Activated CD4-positive, alpha-beta T cell treated with anti-CD3 and anti-CD28 coated beads, Interleukin-2, Interleukin-6, amounts not matched to agents 100 ng/mL and 50 ng/mL, durations not matched to agents 16 hours and 8 hours (primary cell): ENCODE measurements around the gene ADAT2.

Experiments
- DNase-seq: peaks from one replicate; pipeline ENCODE4 v3.0.0-alpha.2; 2020

ADAT2 gene

DNA sequence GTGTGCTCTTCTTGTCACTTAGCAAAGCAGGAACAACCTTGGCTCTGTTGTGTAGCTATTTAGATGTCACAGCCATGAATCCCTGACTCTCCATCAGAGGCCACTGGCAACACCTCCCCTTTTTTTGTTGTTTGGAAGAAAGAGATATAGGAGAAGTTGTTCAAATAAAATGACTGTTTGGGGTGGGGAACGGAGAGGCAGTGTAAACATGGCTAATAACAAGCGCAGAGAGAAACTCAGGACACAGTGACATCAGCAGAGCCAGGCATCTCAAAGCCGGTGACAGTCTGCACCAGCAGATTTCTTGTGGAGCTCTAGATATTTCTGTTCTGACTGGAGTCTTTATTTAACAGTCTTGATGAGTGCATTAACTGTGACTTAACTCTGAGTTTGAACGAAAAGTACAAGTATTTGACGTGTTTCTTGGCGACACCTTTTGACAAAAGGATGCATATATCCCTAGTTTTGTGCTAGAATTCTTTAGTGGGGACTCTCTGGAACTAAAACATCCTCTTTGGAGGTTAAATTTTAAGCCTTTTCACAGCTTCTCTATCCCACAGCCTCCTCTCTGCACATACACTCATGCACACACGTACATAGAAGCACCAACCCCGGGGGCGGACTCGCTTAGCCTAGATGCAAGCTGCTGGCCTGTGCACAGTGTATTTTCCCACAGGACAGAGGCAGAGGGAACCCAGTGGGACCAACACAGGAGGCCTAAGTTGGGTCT lies 53.8 kb downstream of the ADAT2 start:
- DNase-seq, result no peak

DNA sequence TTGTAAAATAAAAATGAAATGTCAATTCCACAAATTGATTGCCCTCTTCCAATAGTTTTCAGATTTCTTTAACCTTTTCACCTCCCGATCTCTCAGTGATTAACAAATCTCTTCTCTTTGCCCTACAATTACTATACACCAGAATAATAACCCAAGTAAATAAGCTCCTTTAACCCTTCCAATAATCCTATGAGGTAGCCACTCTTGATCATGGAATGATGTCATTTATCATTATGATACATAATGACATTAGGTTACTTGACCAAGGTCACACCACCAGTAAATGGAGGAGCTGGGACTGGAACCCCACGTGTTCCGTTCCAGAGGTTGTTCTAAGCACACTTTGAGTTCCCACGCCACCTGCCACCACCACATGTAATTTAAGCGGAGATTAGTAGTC lies 54.8 kb downstream of the ADAT2 start:
- no peak for DNase-seq

DNA sequence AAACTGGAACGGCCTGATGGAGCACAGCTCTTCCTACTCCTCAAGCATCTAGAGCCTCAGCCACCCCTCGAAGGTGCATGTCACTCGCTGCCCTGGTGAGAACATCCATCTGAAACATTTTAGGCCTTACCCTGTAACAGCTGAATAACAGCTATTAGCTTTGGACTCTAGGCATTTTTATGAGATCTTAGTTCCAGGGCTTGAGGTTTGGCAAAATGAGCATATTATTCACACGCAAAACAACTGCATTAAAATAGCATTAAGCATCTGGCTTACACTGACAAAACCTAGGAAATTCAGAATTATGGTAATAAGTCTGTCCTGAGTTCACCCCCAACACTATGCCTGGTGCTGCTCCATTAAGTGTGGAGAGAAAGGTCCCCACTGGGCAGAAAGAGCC lies 56.1 kb downstream of the ADAT2 start:
- no peak for DNase-seq

DNA sequence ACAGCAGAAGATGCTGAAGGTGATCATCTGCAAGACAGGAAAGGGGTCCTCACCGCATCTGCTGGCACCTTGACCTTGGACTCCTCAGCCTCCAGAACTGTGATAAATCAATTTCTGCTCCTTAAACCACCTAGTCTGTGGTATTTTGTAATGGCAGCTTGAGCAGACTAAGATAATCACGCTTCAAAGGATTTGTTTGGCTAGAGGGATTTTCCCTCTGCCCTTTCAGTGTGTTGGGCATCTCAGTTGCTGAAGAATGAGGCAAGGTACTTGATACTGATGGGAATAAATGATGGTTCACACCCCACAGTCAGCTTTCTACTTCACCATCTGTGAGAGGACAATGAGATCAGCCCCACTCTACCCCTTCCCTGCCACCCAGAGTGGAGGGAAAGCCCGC lies 60.2 kb downstream of the ADAT2 start:
- no peak for DNase-seq

DNA sequence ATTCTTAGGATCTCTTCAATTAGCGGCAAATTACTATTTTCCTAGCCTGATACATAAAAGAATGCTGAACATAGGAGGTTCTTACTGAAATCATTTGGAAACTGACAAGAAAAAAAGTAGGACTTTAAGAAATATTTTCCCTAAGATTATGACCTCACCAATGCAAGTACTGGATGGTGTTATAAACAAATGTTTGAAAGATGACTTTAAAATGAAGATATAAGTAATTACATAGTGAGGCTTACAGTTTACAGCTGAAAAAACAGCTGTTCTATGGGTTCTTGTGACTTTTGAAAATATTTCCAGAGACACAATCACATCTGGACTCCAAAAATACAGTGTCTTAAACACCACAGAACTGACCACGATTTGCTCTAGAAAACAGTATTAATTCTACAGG lies 64.9 kb downstream of the ADAT2 start:
- no peak for DNase-seq

DNA sequence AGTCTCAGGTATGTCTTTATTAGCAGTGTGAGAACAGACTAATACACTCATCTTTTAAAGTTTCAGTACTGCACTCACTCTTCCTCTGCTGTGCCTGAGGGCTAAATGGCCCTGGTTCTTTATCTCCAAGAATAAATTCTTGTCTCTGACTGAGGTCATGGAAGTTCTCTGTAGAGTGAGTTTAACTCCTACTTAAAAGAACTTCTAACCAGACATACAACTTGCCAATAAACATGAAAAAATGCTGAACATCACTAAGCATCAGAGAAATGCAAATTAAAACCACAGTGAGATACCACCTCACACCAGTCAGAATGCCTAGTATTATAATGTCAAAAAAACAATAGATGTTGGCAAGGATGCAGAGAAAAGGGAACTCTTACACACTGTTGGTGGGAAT lies 73.6 kb downstream of the ADAT2 start:
- DNase-seq, result no peak

DNA sequence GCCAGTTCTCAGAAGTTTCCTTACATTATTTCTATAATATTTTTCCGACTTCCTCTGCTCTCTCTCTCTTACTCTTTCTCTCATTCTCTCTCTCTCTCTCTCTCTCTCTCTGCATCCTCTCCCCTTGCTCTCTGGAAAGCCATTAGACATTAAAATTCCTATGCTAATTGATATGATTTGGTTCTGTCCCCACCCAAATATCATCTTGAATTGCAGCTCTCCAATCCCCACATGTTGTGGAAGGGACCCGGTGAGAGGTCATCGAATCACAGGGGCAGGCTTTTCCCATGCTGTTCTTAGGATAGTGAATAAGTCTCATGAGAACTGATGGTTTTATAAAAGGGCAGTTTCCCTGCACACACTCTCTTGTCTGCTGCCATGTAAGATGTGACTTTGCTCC lies 74.1 kb downstream of the ADAT2 start:
- DNase-seq, result no peak

DNA sequence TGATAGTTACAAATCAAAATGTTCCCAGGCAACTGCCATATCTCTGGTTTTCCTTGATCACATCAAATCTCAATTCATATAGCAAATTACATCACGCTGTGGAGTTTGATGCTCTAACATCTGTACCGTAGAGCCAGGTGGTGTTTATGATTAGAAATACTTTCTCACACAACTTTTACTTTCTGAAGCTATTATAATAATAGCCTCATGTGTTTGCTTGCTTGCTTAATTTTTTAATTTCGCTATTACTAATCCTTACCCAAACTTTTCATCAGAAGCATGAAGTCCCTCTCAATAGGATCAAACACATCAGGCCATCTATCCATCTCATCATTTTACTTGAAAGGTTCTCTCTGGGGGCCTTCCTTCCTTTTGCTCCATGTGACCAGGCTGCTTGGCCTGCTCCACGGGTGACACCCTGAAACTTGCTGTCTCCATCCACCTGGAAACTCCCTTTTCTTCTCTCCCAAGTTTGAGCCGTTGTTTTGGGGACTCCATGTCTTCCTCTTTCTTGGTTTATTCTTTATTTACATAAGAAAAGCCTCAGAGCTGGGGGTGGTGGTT lies 75.4 kb downstream of the ADAT2 start:
- DNase-seq, result no peak

DNA sequence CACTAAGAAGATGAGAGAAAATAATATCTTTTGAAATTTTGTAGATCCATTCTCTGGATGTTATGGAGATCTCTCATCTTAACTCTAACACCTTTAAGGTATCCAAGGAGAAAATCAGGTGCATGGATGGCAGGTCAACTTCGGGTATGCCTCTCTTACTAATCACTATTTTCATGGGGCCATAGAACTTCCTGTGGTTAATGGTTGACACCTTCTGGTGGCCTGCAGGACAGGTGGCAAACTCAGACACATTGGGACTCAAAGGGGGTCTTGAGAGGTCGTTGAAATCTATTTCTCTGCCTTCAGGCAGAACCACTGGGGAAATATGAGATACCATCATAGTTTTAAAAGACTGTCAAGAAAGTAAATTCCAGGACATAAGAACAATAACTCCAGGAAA lies 76.5 kb downstream of the ADAT2 start:
- DNase-seq, result no peak
